Thyroid gland (tissue), 4 donors: ENCODE results near the gene L3MBTL4. TPM values are rescaled to one million over a fixed set of nuclear protein-coding genes. Genes with fewer than 3 reads are reported as not detected.
"Not testable (repeated sequence)": the region's sequence is repeated elsewhere in the genome, so short reads cannot be mapped to it uniquely, and the experiment has no call there.

ENCODE experiments used
- DNase-seq, 2 donors: peaks; one replicate each; pipeline ENCODE4 v3.0.0-alpha.2; 2019
- H3K27ac ChIP-seq, 3 donors: fragments of 200-600 bp; sonication (generic); 1 replicate in 2 of 3; 2 replicates in 1 of 3; pipeline ENCODE4 v1.5.1; 2016 to 2019; ENCODE audit warnings: mild to moderate bottlenecking in 1 of 3, moderate library complexity in 1 of 3
- H3K27me3 ChIP-seq: fragments of 200-600 bp; sonication (generic); one replicate; pipeline ENCODE4 v1.5.1; 2019
- H3K36me3 ChIP-seq, 2 donors: fragments of 200-600 bp; sonication (generic); one replicate each; pipeline ENCODE4 v1.5.1; 2016 to 2019
- H3K4me1 ChIP-seq, 2 donors: fragments of 200-600 bp; sonication (generic); one replicate each; pipeline ENCODE4 v1.5.1; 2017 to 2019
- H3K4me3 ChIP-seq, 3 donors: fragments of 200-600 bp; sonication (generic); replicated peaks in 1 of 3; 1 replicate in 2 of 3; 2 replicates in 1 of 3; pipeline ENCODE4 v1.5.1; 2016; ENCODE audit warnings: mild to moderate bottlenecking in 1 of 3
- H3K9me3 ChIP-seq: fragments of 200-600 bp; sonication (generic); one replicate; pipeline ENCODE4 v1.5.1; 2017
- CTCF ChIP-seq, 6 experiments: fragments of 200-600 bp in 3 of 6; fragments of 450-650 bp in 3 of 6; sonication (generic) in 3 of 6; IDR thresholded peaks; one replicate each; pipeline ENCODE4 v1.5.1; 2016 to 2019; ENCODE audit warnings: antibody characterized with exemption in 6 of 6, mild to moderate bottlenecking in 2 of 6, inconsistent platforms in 1 of 6, moderate library complexity in 1 of 6
- POLR2A ChIP-seq, 2 donors: fragments of 450-650 bp; IDR thresholded peaks; one replicate each; pipeline ENCODE4 v1.6.1; 2017; ENCODE audit warnings: antibody characterized with exemption in 2 of 2, mild to moderate bottlenecking in 2 of 2, moderate library complexity in 1 of 2
- WGBS, 2 donors: methylation state at CpG; one replicate each; pipeline ENCODE4 v1.1.5; 2017; 5-methylcytosine and 5-hydroxymethylcytosine counted together
- intact Hi-C: fragments of 100-400 bp; cut with DNase I; formaldehyde crosslinking; loops from one replicate; pipeline ENCODE4 v1.15.1; 2023
- total RNA-seq, 4 donors: library from RNA; depleted of rRNA; stranded (reverse); fragments of >200 nt; gene quantifications; one replicate each; pipeline ENCODE4 v1.2.3, GENCODE V29; 2016

L3MBTL4 gene
- total RNA-seq, 4 donors from 2014 or later: 15.2 to 37.1 (median 24.3) TPM

GRCh38 chr18:6284300-6284699 lies 130.4 kb downstream of the L3MBTL4 start:
- intact Hi-C loops: no loop called here
- DNase-seq: no peak
- Histone ChIP-seq H3K4me1 (no peaks in the 10 kb centered on the region), H3K36me3 (no peaks in the 10 kb centered on the region), H3K4me3 (no peak overlapping the region), H3K9me3 (no peaks in the 10 kb centered on the region), H3K27ac (no peak overlapping the region), H3K27me3 (no peaks in the 10 kb centered on the region)
- no peak for TF ChIP-seq POLR2A (IDR thresholded peaks at IDR 0.05)
- no peak for TF ChIP-seq CTCF (IDR thresholded peaks at IDR 0.05)
- 97 to 98% methylated on average over 24 of the region's 24 CpGs for WGBS, 2 donors

GRCh38 chr18:6281874-6282273 lies 132.8 kb downstream of the L3MBTL4 start:
- H3K27me3 ChIP-seq: no peaks in the 10 kb centered on the region
- DNase-seq: no peak
- TF ChIP-seq POLR2A (IDR thresholded peaks at IDR 0.05) (no peak), CTCF (IDR thresholded peaks at IDR 0.05) (no peak)
- H3K36me3 ChIP-seq: no peaks in the 10 kb centered on the region
- no peak overlapping the region for H3K27ac ChIP-seq
- no peaks in the 10 kb centered on the region for H3K9me3 ChIP-seq
- no peaks in the 10 kb centered on the region for H3K4me1 ChIP-seq
- intact Hi-C loops: no loop called here
- 77 to 87% methylated on average over 4 of the region's 4 CpGs for WGBS, 2 donors
- no peak overlapping the region for H3K4me3 ChIP-seq

- no peak for TF ChIP-seq CTCF (IDR thresholded peaks at IDR 0.05)
- TF ChIP-seq POLR2A (IDR thresholded peaks at IDR 0.05): no peak
- 84 to 86% methylated on average over 2 of the region's 2 CpGs for WGBS, 2 donors
- Histone ChIP-seq H3K27ac (no peak overlapping the region), H3K4me3 (no peak overlapping the region), H3K9me3 (no peaks in the 10 kb centered on the region), H3K4me1 (no peaks in the 10 kb centered on the region), H3K27me3 (no peaks in the 10 kb centered on the region), H3K36me3 (no peaks in the 10 kb centered on the region)
- DNase-seq: no peak
- intact Hi-C loops: no loop called here
These were observed 134.4 kb downstream of the L3MBTL4 start for GRCh38 chr18:6280211-6280743.

- WGBS, 2 donors: 83 to 85% methylated on average over 1 of the region's 1 CpG
- no peak for TF ChIP-seq CTCF (IDR thresholded peaks at IDR 0.05)
- no peak for TF ChIP-seq POLR2A (IDR thresholded peaks at IDR 0.05)
- H3K36me3 ChIP-seq: no peaks in the 10 kb centered on the region
- intact Hi-C loops: no loop called here
- H3K9me3 ChIP-seq: no peaks in the 10 kb centered on the region
- H3K27me3 ChIP-seq: no peaks in the 10 kb centered on the region
- H3K27ac ChIP-seq: no peak overlapping the region
- H3K4me3 ChIP-seq: no peak overlapping the region
- no peaks in the 10 kb centered on the region for H3K4me1 ChIP-seq
- DNase-seq: no peak
These were observed 135.4 kb downstream of the L3MBTL4 start for GRCh38 chr18:6279308-6279707.

GRCh38 chr18:6273423-6273822 lies 141.3 kb downstream of the L3MBTL4 start:
- Histone ChIP-seq H3K27ac (no peak overlapping the region), H3K4me3 (no peak overlapping the region), H3K9me3 (no peaks in the 10 kb centered on the region), H3K36me3 (no peaks in the 10 kb centered on the region), H3K4me1 (no peaks in the 10 kb centered on the region), H3K27me3 (no peaks in the 10 kb centered on the region)
- no peak for TF ChIP-seq POLR2A (IDR thresholded peaks at IDR 0.05)
- TF ChIP-seq CTCF (IDR thresholded peaks at IDR 0.05): no peak
- intact Hi-C loops: no loop called here
- DNase-seq: no peak
- 89 to 91% methylated on average over 4 of the region's 6 CpGs for WGBS, 2 donors

GRCh38 chr18:6272144-6272543 lies 142.6 kb downstream of the L3MBTL4 start:
- intact Hi-C loops, H3K27me3 ChIP-seq, DNase-seq, H3K4me3 ChIP-seq, H3K27ac ChIP-seq, H3K4me1 ChIP-seq, H3K36me3 ChIP-seq, H3K9me3 ChIP-seq: not testable (repeated sequence)
- WGBS, 2 donors: 48 to 51% methylated on average over 7 to 10 of the region's 10 CpGs
